Astrocyte of the hippocampus (primary cell): ENCODE results near the gene UACA.
A peak's percentile ranks its signal among the peaks of the same experiment; 100 is the strongest.

Source experiments
- DNase-seq: peaks from one replicate; pipeline ENCODE4 v3.0.0; 2011; ENCODE audit warnings: low read depth, low spot score

UACA gene

DNA sequence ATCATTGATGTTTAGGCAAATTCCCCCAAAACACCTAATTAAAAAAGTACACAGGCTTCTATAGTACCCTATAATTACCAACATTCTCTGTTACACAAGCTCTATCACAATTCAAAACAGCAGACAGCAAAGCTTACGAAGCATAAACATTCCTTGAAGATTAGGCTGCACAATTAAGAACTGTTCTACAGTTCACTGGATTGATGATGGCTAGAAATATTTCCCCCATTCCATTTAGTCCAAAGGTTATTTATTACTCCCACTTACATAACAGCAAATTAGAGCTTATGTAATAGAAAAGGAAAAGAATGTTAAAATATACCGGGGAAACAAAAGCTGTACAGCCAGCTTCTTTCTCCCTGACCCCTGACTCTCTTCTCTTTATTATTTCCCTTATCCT, 49.3 kb downstream of the UACA start:
- DNase-seq = peak; percentile 42

DNA sequence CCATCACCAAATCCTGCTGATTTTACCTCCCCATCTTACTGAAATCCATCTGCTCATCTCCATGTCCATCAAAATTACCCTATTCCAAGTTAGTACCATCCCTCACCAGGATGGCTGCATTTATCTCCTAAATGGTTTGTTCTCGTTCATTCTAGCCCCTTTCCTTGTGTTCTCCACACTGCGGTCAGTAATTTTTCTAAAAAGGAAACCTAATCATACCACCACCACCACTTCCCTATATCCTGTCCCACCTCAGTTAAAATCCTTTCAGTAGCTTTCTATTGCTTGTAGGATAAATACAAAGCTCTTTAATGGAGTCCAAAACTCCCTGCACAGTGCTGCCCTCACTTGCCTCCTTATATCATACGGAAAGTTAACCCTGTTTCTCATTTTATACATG, 51.1 kb downstream of the UACA start:
- DNase-seq = no peak

DNA sequence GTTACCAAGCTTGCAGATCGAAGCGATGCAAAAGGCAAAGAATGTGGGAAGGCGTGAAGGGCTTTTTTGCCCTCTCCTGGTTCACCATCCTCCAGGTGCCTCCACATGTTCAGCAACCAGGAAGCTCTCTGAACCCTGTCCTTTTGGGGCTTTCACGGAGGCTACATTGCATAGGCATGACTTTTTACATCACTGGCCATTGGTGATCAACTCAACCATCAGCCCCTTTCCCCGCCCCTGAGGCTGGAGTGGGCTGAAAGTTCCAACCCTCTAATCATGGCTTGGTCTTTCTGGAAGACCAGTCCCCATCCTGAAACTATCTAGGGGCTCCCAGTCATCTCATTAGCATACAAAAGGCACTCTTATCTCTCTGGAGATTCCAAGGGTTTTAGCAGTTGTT, 52.6 kb downstream of the UACA start:
- no peak for DNase-seq

DNA sequence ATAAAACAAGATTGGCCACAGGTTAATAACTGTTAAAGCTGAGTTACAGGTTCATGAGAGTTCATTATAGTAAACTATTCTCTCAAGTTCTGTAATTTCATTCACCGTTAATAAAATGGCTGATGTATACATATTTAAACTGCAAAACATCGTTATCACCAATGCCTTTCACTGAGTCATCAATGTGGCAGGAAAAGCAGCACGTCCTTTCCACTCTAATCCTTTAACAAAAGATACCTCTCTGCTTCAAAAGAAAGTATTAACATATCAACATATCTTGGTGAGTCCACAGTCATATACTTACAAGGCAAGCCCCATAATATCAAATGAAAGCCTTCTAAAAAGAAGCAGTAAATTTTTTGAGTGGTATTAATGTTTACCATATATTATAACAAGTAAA, 54.5 kb downstream of the UACA start:
- DNase-seq = peak; percentile 12

DNA sequence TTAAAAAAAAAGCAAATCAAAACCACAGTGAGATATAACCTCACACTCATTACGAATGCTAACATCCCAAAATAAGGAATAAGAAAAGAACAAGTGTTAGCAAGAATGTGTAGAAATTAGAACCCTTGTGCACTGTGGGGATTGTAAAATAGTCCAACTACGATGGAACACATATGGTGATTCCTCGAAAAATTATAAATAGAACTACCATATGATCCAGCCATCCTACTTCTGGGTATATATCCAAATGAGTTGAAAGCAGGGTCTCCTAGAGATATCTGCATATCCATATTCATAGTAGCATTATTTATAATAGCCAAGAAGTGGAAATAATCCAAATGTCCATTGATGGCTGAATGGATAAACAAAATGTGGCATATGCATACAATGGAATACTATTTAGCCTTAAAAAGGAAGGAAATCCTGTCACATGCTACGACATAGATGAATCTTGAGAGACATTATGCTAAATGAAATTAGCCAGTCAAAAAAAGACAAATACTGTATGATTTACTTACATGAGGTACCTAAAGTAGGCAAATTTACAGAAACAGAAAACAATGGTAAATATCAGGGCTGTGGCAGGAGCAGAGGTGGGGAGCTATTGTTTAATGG, 55.6 kb downstream of the UACA start:
- no peak for DNase-seq

DNA sequence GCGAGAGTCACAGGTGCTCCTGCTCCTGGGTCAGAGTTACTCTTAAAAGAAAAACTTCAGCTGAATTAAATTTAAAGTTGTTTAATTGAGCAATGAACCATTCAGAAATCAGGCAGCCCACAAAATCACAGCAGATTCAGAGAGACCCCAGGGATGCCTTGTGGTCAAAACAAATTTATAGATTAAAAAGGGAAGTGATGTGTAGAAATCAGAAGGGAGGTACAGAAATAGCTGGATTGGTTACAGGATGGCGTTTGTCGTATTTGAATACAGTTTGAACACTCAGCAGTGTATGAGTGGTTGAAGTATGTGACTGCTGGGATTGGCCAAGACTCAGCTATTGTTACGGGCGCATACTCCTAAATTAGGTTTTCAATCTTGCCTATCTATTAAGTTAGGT, 58.6 kb downstream of the UACA start:
- DNase-seq = no peak

DNA sequence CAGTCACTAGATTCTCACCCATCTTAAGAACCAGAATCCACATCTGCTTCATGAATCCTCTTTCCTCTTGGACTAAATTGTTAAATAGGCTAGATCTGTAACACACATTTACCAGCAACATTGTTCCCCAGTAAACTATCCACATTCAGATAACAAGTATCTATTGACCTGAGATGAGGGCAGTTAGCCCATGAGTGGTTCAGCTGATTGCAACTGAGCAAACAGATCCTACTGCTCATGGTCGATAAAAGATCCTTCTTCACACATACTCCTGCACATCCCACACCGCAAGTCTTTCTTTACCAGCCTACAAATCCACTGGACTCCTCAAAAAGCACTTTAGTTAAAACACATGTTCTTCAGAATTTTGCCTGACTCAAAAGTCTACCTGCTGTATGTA, 59.2 kb downstream of the UACA start:
- no peak for DNase-seq

DNA sequence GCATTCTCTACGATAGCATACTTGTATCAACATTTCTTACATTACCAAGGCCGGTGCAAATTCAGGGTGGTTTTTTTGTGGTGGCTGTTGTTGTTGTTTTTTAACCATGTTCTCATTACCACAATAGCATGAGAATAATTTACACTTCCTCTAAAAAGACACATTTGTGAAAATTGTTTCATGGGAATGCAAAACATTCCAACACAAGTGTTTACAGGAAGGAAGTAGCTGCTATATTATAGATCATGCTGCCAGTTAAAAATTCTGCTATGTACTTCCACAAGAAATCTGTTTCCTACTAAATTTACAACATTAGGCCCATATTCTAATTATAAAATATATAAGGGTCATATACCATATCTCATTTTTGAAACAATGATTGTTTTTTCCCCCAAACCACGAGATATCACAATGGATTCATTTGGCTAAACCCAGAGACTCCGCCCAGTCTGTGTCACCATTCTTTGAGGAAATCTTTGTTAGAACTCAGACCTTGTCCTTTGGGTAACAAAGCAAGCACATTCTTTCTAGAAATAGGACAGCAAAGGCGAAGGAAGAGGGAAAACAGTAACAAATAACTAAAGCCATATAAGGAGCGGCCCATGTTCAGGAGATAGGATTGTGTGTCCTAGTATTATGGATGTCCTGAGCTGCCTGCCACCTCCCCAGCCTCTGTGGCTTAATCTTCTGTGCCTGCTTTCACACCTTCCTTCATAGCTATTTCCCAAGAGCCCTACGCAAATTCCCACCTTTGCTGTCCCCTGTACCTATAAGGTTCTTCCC, 60.1 kb downstream of the UACA start:
- DNase-seq = peak; percentile 52

DNA sequence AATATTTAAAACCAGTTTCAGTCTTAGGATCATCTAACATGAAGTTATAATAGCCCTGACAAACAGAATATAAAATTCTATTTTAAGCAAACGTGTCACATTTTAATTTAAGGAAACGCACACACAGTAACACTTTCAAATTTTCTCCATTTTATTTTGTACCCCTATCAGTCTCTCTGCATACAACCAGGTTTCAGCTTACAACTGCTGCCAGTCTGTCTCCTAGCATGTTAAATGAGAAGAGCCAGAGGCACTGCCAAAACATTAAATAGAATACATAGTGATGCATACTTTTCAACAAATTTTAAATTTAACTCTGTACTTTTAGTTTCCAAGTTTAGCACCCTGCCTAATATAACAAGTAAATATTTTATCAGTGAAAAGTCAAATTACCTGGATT, 60.8 kb downstream of the UACA start:
- peak; percentile 16 for DNase-seq

DNA sequence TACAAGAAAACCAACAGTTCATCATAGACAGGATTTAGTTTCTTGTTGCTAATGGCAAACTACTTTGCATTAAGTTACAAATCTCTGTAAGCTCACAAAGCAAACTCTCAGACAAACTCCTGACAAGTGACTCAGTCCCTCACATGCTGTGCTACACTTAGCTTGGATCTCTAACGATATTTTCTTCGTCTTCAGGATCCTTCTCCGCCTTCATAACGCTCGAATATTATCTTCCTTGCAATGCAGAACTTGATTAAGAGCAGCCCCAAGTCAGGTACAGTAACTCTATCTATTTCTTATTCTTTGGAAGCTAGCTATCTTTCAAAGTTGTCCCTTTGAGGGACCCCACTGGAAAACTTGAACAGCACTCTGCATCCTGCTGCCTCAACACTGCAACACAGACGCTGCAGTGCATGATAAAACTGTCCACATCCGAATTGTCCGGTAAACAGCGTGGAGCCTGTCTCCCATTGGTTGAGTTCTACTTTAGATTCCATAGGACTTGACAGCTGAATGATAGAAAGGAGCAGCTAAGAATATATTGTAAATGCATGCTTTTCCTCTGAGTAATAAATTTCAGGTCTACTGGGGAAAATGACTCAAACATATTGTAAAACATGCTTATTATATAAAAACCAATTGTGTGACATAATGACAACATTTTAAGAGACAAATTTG, 61.3 kb downstream of the UACA start:
- DNase-seq = peak; percentile 67

DNA sequence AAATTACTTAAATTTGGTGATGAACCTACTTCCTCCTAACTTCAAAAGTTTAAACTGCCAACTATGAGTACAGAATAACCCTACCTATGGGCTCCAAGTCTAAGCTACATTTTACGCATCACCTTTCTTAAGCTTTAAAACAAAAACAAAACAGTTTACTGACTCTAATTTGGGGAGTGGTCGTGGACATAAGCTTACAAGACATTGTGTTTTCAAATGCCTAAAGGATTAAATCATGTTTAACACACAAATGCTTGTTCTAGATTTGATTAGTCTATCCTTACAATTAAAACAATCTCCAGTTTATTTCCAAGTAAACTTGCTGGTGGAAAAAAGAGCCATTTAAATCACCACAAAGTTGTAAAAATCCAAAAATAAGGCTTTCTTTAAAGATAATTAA, 62.2 kb downstream of the UACA start:
- no peak for DNase-seq

DNA sequence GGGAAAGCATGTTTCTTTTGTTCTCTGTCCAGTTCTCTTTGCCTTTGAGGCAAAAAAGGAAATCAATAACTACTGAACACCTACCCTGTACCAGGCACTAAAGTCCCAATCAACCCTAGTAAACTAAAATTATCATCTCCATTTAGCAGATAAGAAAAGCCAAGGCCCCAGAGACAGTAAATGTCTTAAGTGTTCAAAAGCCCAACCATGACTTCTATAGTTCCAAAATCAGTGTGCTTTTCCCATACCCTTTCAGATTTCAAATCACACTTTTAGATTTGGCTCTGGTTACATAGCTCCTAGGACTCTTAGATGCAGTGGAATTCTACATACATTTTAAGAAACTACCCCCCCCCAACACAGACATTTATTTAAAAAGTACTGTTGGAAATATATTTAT, 63.5 kb downstream of the UACA start:
- no peak for DNase-seq

DNA sequence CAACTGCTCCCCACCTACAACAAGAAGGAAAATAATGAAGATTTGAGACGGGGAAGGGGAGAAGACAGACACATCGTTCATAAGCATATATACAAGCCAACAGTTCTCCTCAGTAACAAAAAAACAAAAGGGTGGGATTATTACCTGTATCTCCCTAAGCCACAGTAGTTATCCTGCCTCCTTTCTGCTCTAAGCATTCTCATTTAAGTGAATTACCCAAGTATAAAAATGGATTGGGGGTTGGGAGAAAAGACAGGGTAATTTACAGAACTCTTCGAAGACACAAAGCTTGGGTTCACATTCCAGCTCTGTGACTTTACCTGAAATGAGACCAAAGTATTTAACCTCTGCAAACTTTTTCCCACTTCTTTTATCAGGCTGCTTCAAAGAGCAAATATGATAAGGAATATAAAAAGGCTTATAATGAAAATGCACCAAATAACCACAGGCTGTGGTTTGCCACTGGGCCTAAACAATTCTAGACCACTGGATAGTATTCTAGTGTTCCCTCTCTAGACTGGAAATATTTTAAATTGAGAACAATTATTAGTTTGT, 64.4 kb downstream of the UACA start:
- DNase-seq = peak; percentile 54

DNA sequence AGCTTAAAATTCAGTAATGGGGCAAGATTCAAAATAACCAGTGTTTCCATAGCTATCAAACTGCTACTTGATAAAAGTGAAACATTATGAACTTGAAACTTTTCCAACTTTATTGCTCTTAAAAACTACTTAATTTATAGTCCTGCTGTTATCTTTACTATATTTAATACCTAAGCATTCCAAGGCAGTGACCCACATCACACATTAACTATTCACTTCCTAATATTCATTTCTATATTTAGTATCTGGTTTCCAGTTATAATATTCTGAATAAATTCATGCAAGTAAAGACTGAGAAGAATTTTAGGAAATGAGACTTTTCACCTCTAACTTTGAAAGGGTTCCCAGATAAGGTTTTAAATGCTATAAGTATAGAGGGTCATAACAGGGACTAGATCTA, 64.9 kb downstream of the UACA start:
- no peak for DNase-seq

DNA sequence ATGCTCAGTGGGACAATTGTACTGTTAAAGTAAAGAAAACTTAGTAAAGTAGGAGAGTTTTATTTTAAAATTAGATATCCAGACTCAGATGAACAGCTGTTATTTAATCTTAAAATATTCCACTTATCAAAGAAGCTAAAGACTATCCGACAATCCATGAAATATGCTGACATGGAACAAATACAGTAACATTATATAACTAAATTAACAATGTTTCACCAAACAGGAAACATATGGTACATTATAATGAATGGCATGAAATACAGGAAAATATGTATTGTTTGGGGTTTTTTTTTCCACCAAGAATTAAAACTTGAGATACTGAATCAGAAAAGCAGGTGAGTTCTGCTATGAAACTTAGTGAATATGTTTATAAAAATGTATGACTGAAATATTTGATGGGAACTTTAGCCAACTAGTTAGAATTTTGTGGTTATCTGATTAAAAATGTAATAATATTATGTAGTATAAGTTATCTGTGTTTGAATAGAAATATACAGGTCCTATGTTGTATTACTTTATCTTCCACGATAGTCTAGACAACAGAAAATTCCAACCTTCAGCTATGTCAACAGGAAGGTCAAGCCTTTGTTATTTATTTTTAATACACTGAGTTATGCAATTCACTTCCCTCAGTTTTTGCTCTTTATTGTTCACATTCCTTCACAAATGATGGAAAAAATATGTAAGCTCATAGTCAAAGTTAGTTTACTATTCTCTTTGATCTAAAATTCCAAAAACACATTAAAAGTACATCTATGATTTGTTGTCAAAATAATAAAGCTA, 72.7 kb downstream of the UACA start:
- no peak for DNase-seq

DNA sequence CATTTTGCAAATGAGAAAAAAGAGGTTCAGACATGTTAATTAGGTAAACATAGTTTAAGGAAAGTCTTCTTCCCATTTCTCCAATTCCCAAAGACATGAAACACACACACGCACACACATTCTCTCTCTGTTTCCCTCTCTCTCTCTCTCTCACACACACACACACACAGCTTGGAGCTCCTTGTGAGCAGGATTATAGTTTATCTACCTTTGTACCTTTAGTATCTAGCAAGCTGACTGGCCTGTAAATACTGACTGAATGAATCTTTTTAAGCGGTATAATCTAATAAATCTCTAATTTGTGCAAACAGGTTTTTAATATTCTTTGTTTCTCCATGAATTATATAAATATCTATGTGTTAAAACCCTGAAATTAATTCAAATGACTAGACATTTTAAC, 73.3 kb downstream of the UACA start:
- no peak for DNase-seq

DNA sequence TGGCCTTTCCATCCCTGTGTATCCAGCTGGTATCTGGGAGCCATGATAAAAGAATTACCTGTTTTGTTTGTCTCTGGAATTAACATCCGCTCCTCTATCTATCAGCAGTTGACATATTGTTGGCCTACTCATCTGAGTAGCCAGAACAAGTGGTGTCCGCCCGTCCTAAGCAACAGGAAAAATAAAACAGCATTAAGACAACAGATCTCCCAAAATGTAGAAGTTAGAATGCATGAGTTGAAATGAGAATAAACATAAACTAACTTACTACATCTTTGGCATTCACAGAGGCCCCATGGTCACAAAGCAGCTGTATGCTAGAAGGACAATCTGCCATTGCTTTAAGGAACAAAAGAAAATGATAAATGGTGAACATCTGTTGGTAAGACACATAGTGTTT, 75.9 kb downstream of the UACA start:
- DNase-seq = no peak

DNA sequence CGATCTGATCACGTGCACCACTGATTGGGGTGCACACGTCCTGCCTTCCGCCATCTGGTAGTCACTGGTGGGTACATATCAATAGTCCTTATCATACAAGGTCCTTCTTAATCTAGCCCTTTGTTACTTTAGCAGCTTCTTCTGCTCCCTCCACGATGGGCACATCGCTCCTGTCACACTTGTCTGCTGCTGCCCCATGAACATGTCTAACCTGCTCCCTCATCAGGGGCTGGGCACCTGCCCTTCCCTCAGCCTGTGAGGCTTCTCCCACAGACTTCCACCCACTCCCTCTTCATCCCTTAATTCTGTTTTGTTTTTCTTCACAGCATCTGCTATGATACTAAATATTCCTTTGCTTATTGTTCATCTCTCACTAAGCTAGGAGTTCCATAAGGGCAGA, 82.5 kb downstream of the UACA start:
- DNase-seq = no peak

DNA sequence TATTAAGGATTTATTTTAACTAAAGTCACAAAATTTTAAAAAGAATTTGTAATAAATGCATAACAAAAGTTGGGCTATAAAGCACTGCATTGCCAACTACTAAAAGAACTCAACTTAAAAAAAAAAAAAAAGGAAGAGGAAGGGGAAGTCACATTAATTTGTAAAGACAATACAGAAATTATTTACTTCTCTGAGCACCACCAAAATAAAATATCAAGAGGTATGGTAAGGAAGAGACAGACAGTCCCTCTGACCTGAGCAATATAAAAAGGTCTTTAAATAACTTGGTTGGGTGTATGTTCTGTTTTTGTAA, 83.5 kb downstream of the UACA start:
- DNase-seq = no peak

DNA sequence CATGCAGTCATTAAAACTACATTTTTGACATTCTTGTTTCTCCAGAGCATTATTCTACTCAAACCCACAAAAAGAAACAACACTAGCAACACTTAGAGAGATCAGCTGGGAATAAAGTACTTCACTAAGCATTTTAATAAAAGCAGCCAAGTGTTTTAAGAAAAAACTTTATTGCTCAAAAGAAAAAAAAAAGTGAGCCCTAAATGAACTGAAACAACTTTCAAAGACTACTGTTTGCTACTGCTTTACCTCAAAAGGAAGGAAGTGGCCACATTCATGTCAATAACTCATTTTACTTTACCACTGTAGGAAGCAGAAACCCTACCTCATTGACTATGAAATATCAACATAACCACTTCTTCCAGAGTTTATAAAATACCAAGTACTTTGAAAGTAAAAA, 91.3 kb downstream of the UACA start:
- peak; percentile 53 for DNase-seq

DNA sequence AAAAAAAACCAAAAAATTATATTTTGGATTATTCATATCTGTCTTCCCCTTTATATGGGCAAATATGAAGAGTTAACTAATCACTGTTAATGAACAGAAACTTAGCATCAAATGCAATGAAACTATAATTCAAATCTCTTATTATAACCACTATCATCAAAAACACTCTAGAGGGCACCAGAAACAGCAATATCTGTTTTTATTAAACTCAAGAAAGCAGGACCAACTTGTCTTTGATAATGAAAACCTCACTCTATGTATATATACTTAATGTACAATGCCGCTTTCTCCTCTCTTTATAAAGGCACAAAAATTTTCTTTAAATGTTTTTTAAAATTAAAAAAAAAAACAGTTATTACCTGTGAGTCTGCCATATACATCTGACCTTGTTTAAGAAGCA, 92.7 kb downstream of the UACA start:
- DNase-seq = no peak

DNA sequence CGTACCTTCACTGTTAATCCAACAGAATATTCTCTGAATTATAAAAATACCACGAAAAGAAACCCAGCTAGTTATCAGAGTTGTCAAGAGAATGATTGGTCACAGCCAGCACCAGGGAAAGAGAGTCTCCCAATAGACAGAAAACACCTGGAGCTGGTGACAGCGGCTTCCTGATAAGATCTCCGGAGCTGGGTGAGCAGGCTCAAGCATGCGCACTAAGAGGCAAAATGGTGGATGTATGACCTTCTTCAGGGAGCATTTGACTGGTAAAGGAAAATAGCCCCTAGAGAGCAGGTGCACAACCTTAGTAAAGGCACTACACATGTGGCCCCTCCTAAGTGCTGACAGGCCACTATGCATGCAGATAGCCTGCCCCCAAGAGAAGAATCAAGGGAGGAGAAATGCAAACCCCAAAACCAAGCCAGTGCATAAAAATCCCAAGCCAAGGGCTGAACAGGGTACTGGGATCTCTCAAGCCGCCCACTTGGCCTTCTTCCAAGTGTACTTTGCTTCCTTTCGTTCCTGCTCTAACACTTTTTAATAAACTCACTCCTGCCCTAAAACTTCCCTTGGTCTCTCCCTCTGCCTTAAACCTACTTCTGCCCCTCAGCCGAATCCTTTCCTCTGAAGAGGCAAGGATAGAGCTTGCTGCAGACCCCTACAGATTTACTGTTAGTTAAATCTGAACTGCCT, 93.2 kb downstream of the UACA start:
- DNase-seq = peak; percentile 13
